GM23338 (cell line): Measurements from ENCODE around the gene VPS16. TPM values are rescaled to one million over a fixed set of nuclear protein-coding genes. Genes with fewer than 3 reads are reported as not detected.

Experiments used
- ATAC-seq: fragments of 200-7000 bp; cut with Tn5 transposase; 3 replicates; pipeline ENCODE4 v1.9.1; 2020
- DNase-seq: peaks from one replicate; pipeline ENCODE4 v3.0.0-alpha.2; 2015; ENCODE audit warnings: low spot score
- H2AFZ ChIP-seq: fragments of 200-600 bp; sonication (generic); 2 replicates; pipeline ENCODE4 v1.8.0; 2016; ENCODE audit warnings: antibody characterized with exemption, mild to moderate bottlenecking, moderate library complexity
- H3F3A ChIP-seq: fragments of 200-600 bp; sonication (generic); replicated peaks from 2 replicates; pipeline ENCODE4 v1.8.0; 2017; ENCODE audit warnings: antibody characterized with exemption, mixed run types, low read depth
- H3K27ac ChIP-seq: fragments of 200-600 bp; sonication (generic); 2 replicates; pipeline ENCODE4 v1.6.1; 2016; ENCODE audit warnings: low read depth
- H3K27me3 ChIP-seq: fragments of 200-600 bp; sonication (generic); 2 replicates; pipeline ENCODE4 v1.8.0; 2016; ENCODE audit warnings: mild to moderate bottlenecking, mixed run types, moderate library complexity; ENCODE audit not compliant: insufficient read depth
- H3K36me3 ChIP-seq: fragments of 200-600 bp; sonication (generic); 2 replicates; pipeline ENCODE4 v1.8.0; 2016; ENCODE audit warnings: mild to moderate bottlenecking; ENCODE audit not compliant: insufficient read depth
- H3K4me1 ChIP-seq: fragments of 200-600 bp; sonication (generic); 2 replicates; pipeline ENCODE4 v1.8.0; 2016; ENCODE audit warnings: mild to moderate bottlenecking, moderate library complexity; ENCODE audit not compliant: insufficient read depth
- H3K4me2 ChIP-seq: fragments of 200-600 bp; sonication (generic); 2 replicates; pipeline ENCODE4 v1.7.1; 2017; ENCODE audit warnings: mixed run types
- H3K4me3 ChIP-seq: fragments of 200-600 bp; sonication (generic); 2 replicates; pipeline ENCODE4 v1.6.1; 2016; ENCODE audit warnings: mixed run types
- H3K79me2 ChIP-seq: fragments of 200-600 bp; sonication (generic); replicated peaks from 2 replicates; pipeline ENCODE4 v1.8.0; 2017; ENCODE audit warnings: mild to moderate bottlenecking; ENCODE audit not compliant: insufficient read depth
- H3K9me2 ChIP-seq: fragments of 200-600 bp; sonication (generic); 2 replicates; pipeline ENCODE4 v1.8.0; 2017; ENCODE audit not compliant: insufficient read depth
- H4K20me1 ChIP-seq: fragments of 200-600 bp; sonication (generic); replicated peaks from 2 replicates; pipeline ENCODE4 v1.8.0; 2017; ENCODE audit warnings: mild to moderate bottlenecking; ENCODE audit not compliant: insufficient read depth
- H3K27ac Mint-ChIP-seq: 2 replicates; pipeline ENCODE4 v1.8.0; 2020; ENCODE audit warnings: inconsistent platforms, mild to moderate bottlenecking, moderate library complexity, mixed read lengths
- H3K27me3 Mint-ChIP-seq: 3 replicates; pipeline ENCODE4 v1.8.0; 2022; ENCODE audit warnings: low read depth, mild to moderate bottlenecking, moderate library complexity, mixed read lengths, inconsistent platforms; ENCODE audit not compliant: insufficient read depth, poor library complexity
- H3K36me3 Mint-ChIP-seq: 3 replicates; pipeline ENCODE4 v1.8.0; 2021; ENCODE audit warnings: low read depth, mild to moderate bottlenecking, inconsistent platforms, moderate library complexity, mixed read lengths
- H3K4me1 Mint-ChIP-seq: 3 replicates; pipeline ENCODE4 v1.8.0; 2020; ENCODE audit warnings: mild to moderate bottlenecking, inconsistent platforms, mixed read lengths
- H3K4me3 Mint-ChIP-seq: 3 replicates; pipeline ENCODE4 v1.8.0; 2021; ENCODE audit warnings: moderate library complexity, mild to moderate bottlenecking, inconsistent platforms, mixed read lengths
- H3K9me3 Mint-ChIP-seq: 3 replicates; pipeline ENCODE4 v1.8.0; 2020; ENCODE audit warnings: moderate library complexity, mild to moderate bottlenecking, inconsistent platforms, mixed read lengths
- CREB1 ChIP-seq: fragments of 250-450 bp; sonication (Bioruptor Pico); IDR thresholded peaks from 2 replicates; pipeline ENCODE4 v1.5.0; 2020; ENCODE audit warnings: low read depth, mild to moderate bottlenecking, moderate library complexity
- JUNB ChIP-seq: IDR thresholded peaks from one replicate; pipeline ENCODE4 v1.6.1; 2016; ENCODE audit warnings: antibody characterized with exemption; ENCODE audit not compliant: unreplicated experiment
- NANOG ChIP-seq: IDR thresholded peaks from 2 replicates; pipeline ENCODE4 v1.6.1; 2016; ENCODE audit warnings: antibody characterized with exemption, borderline replicate concordance
- POLR2AphosphoS5 ChIP-seq: IDR thresholded peaks from 2 replicates; pipeline ENCODE4 v1.6.1; 2016; ENCODE audit warnings: antibody characterized with exemption, low read depth
- REST ChIP-seq: IDR thresholded peaks from one replicate; pipeline ENCODE4 v1.6.1; 2018; ENCODE audit warnings: antibody characterized with exemption; ENCODE audit not compliant: unreplicated experiment
- STAT1 ChIP-seq: IDR thresholded peaks from one replicate; pipeline ENCODE4 v1.6.1; 2016; ENCODE audit warnings: antibody characterized with exemption; ENCODE audit not compliant: unreplicated experiment
- ZNF114 ChIP-seq: fragments of 250-450 bp; sonication (Bioruptor Pico); IDR thresholded peaks from 2 replicates; pipeline ENCODE4 v1.5.0; 2020; ENCODE audit warnings: mild to moderate bottlenecking, moderate library complexity
- ZNF331 ChIP-seq: fragments of 250-450 bp; sonication (Bioruptor Pico); IDR thresholded peaks from 2 replicates; pipeline ENCODE4 v1.5.0; 2020; ENCODE audit warnings: low read depth, mild to moderate bottlenecking, moderate library complexity
- polyA plus RNA-seq: library from polyadenylated mRNA; unstranded; fragments of >200 nt; fragmentation: Nextera tagmentation; extraction: Ambion mirVana; gene quantifications from 2 replicates; pipeline ENCODE4 v1.2.1, GENCODE V29; 2016
- total RNA-seq: library from RNA; depleted of rRNA; stranded (reverse); fragments of >200 nt; shearing (Covaris generic); gene quantifications from 2 replicates; pipeline ENCODE4 v1.2.3, GENCODE V29; 2014
- TF ChIP-seq, protein P1 (sequence below): fragments of 250-450 bp; sonication (Bioruptor Pico); IDR thresholded peaks from 2 replicates; pipeline ENCODE4 v1.5.0; 2020; ENCODE audit warnings: mild to moderate bottlenecking, moderate library complexity
- TF ChIP-seq, protein P2 (sequence below): IDR thresholded peaks from 2 replicates; pipeline ENCODE4 v1.6.1; 2016; ENCODE audit warnings: antibody characterized with exemption

Gene VPS16
- total and polyA plus RNA-seq, 2 experiments from 2014 or later: 11.2 to 17.7 TPM

DNA sequence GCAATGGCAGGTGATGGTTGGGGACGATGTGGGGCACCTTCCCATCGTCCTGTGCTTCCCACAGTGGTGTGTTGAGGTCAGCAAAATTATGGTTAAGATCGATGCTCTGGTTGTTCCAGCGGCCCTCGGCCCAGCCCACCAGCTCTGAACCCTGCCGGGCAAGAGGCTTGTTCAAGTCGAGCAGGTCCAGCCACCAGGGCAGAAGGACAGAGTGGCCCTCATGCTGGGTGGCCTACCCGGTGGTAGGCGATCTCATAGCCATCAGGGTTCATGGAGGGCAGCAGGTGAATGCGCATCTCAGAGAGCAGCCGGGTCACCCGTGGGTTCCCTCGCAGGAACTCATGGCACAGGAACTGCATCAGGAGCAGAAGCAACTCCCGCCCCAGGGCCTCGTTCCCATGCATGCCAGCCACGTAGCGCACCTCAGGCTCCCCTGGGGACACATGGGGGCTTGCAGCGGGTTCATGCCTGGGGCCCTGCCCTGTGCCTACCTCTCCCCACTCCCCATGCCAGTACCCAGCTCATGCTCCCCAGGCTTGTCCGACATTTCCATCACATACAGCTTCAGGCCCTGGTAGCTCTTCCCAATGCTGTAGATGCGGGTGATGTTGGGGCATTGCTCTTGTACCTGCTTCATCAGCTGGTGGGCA, 44.4 kb upstream of the VPS16 start:
- no peak overlapping the region for H3K4me3 ChIP-seq
- DNase-seq (no peak), ATAC-seq (no peak)
- no peaks in the 10 kb centered on the region for H3K9me3 Mint-ChIP-seq
- TF ChIP-seq STAT1: no peak
- TF ChIP-seq, protein P1, sequence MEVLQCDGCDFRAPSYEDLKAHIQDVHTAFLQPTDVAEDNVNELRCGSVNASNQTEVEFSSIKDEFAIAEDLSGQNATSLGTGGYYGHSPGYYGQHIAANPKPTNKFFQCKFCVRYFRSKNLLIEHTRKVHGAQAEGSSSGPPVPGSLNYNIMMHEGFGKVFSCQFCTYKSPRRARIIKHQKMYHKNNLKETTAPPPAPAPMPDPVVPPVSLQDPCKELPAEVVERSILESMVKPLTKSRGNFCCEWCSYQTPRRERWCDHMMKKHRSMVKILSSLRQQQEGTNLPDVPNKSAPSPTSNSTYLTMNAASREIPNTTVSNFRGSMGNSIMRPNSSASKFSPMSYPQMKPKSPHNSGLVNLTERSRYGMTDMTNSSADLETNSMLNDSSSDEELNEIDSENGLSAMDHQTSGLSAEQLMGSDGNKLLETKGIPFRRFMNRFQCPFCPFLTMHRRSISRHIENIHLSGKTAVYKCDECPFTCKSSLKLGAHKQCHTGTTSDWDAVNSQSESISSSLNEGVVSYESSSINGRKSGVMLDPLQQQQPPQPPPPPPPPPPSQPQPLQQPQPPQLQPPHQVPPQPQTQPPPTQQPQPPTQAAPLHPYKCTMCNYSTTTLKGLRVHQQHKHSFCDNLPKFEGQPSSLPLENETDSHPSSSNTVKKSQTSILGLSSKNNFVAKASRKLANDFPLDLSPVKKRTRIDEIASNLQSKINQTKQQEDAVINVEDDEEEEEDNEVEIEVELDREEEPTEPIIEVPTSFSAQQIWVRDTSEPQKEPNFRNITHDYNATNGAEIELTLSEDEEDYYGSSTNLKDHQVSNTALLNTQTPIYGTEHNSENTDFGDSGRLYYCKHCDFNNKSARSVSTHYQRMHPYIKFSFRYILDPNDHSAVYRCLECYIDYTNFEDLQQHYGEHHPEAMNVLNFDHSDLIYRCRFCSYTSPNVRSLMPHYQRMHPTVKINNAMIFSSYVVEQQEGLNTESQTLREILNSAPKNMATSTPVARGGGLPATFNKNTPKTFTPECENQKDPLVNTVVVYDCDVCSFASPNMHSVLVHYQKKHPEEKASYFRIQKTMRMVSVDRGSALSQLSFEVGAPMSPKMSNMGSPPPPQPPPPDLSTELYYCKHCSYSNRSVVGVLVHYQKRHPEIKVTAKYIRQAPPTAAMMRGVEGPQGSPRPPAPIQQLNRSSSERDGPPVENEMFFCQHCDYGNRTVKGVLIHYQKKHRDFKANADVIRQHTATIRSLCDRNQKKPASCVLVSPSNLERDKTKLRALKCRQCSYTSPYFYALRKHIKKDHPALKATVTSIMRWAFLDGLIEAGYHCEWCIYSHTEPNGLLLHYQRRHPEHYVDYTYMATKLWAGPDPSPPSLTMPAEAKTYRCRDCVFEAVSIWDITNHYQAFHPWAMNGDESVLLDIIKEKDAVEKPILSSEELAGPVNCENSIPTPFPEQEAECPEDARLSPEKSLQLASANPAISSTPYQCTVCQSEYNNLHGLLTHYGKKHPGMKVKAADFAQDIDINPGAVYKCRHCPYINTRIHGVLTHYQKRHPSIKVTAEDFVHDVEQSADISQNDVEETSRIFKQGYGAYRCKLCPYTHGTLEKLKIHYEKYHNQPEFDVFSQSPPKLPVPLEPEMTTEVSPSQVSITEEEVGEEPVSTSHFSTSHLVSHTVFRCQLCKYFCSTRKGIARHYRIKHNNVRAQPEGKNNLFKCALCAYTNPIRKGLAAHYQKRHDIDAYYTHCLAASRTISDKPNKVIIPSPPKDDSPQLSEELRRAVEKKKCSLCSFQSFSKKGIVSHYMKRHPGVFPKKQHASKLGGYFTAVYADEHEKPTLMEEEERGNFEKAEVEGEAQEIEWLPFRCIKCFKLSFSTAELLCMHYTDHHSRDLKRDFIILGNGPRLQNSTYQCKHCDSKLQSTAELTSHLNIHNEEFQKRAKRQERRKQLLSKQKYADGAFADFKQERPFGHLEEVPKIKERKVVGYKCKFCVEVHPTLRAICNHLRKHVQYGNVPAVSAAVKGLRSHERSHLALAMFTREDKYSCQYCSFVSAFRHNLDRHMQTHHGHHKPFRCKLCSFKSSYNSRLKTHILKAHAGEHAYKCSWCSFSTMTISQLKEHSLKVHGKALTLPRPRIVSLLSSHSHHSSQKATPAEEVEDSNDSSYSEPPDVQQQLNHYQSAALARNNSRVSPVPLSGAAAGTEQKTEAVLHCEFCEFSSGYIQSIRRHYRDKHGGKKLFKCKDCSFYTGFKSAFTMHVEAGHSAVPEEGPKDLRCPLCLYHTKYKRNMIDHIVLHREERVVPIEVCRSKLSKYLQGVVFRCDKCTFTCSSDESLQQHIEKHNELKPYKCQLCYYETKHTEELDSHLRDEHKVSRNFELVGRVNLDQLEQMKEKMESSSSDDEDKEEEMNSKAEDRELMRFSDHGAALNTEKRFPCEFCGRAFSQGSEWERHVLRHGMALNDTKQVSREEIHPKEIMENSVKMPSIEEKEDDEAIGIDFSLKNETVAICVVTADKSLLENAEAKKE (CRISPR knock-in tag): no peak
- TF ChIP-seq JUNB: no peak
- TF ChIP-seq NANOG: no peak
- no peak for TF ChIP-seq REST
- TF ChIP-seq CREB1: no peak
- TF ChIP-seq ZNF114 (CRISPR knock-in tag): no peak
- no peak for TF ChIP-seq POLR2AphosphoS5
- TF ChIP-seq, protein P2, sequence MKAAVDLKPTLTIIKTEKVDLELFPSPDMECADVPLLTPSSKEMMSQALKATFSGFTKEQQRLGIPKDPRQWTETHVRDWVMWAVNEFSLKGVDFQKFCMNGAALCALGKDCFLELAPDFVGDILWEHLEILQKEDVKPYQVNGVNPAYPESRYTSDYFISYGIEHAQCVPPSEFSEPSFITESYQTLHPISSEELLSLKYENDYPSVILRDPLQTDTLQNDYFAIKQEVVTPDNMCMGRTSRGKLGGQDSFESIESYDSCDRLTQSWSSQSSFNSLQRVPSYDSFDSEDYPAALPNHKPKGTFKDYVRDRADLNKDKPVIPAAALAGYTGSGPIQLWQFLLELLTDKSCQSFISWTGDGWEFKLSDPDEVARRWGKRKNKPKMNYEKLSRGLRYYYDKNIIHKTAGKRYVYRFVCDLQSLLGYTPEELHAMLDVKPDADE: no peak
- no peak for TF ChIP-seq ZNF331 (CRISPR knock-in tag)
- 0 out of 2 replicates have a peak, but pooled peaks cover 4% of the 10 kb centered on the region for H3F3A ChIP-seq
- no peak overlapping the region for H3K27ac Mint-ChIP-seq
- H3K36me3 ChIP-seq: no peaks in the 10 kb centered on the region
- H3K27me3 ChIP-seq: peaks cover 23% of the 10 kb centered on the region
- H3K4me1 Mint-ChIP-seq: peaks cover 20% of the 10 kb centered on the region
- peaks cover 33% of the 10 kb centered on the region for H3K36me3 Mint-ChIP-seq
- no peak overlapping the region for H3K4me2 ChIP-seq
- H3K9me2 ChIP-seq: no peaks in the 10 kb centered on the region
- H3K79me2 ChIP-seq: no peaks in the 10 kb centered on the region
- no peak overlapping the region for H3K4me3 Mint-ChIP-seq
- peaks cover 16% of the 10 kb centered on the region for H3K27me3 Mint-ChIP-seq
- peaks cover 13% of the 10 kb centered on the region; the same call in 1 of the 2 replicates for H3K4me1 ChIP-seq
- no peak overlapping the region for H3K27ac ChIP-seq
- H4K20me1 ChIP-seq: peaks cover 8% of the 10 kb centered on the region; the same call in 1 of the 2 replicates
- H2AFZ ChIP-seq: no peak overlapping the region
